ENCODE results near the gene HECTD4.
A peak's percentile ranks its signal among the peaks of the same experiment; 100 is the strongest.
"Not testable (repeated sequence)": the region's sequence is repeated elsewhere in the genome, so short reads cannot be mapped to it uniquely, and the experiment has no call there.

HECTD4 gene

GRCh38 chr12:112381883-112382796 lies at the start of gene HECTD4:
HECTD4 (minus strand) TSS chr12:112382431; CDS start chr12:112382128, 303 bp downstream.
- DNase-seq: peak; percentile 69

GRCh38 chr12:112431965-112432364 lies 49.7 kb upstream of the HECTD4 start:
- no peak for DNase-seq

- no peak for DNase-seq
Measured at GRCh38 chr12:112430929-112431328, 48.7 kb upstream of the HECTD4 start.

- DNase-seq: no peak
Measured at GRCh38 chr12:112427760-112428159, 45.5 kb upstream of the HECTD4 start.

GRCh38 chr12:112425582-112426382 lies 43.6 kb upstream of the HECTD4 start:
- no peak for DNase-seq

- no peak for DNase-seq
Measured at GRCh38 chr12:112424126-112424525, 41.9 kb upstream of the HECTD4 start.

- no peak for DNase-seq
Measured at GRCh38 chr12:112422531-112422930, 40.3 kb upstream of the HECTD4 start.

GRCh38 chr12:112421363-112421762 lies 39.1 kb upstream of the HECTD4 start:
- DNase-seq: no peak

GRCh38 chr12:112420740-112421139 lies 38.5 kb upstream of the HECTD4 start:
- peak; percentile 19 for DNase-seq

- DNase-seq: no peak
Measured at GRCh38 chr12:112419297-112420133, 37.3 kb upstream of the HECTD4 start.

GRCh38 chr12:112418608-112419296 lies 36.5 kb upstream of the HECTD4 start, which contains the start of gene PTPN11:
PTPN11 (plus strand) TSS chr12:112418947; CDS start chr12:112419112, 165 bp downstream.
- peak; percentile 33 for DNase-seq

GRCh38 chr12:112418273-112418607 lies 36.0 kb upstream of the HECTD4 start:
- DNase-seq: no peak

GRCh38 chr12:112415457-112415856 lies 33.2 kb upstream of the HECTD4 start:
- not testable (repeated sequence) for DNase-seq

GRCh38 chr12:112413855-112414625 lies 31.8 kb upstream of the HECTD4 start:
- DNase-seq: no peak

GRCh38 chr12:112409906-112410244 lies 27.6 kb upstream of the HECTD4 start:
- DNase-seq: no peak

GRCh38 chr12:112409064-112409905 lies 27.1 kb upstream of the HECTD4 start, which contains the start of gene RPL6:
RPL6 (minus strand) TSS chr12:112409605; CDS start chr12:112408656, 949 bp downstream.
- peak; percentile 59 for DNase-seq

- no peak for DNase-seq
Measured at GRCh38 chr12:112408621-112409020, 26.4 kb upstream of the HECTD4 start.

GRCh38 chr12:112407683-112408082 lies 25.5 kb upstream of the HECTD4 start:
- not testable (repeated sequence) for DNase-seq

- no peak for DNase-seq
Measured at GRCh38 chr12:112406519-112407488, 24.6 kb upstream of the HECTD4 start.

Data from NCI-H526 treated with DMSO at 0.1 percent for 48 hours (cell line).